Bronchial smooth muscle cell (primary cell): ENCODE data around the gene UNC45B. TPM values are rescaled to one million over a fixed set of nuclear protein-coding genes. Genes with fewer than 3 reads are reported as not detected.

ENCODE experiments used
- total RNA-seq: library from RNA; depleted of rRNA; stranded (reverse); fragments of >200 nt; gene quantifications from 2 replicates; pipeline ENCODE4 v1.2.1, GENCODE V29; 2014

Gene UNC45B
- under 0.01 TPM in 1 of 2 replicates, not detected in the other for total RNA-seq

GRCh38 chr17:35147375-35147905, at the start of gene UNC45B:
TSS of gene UNC45B (plus strand) at chr17:35147817. CDS start at chr17:35148264, 447 bp downstream.

GRCh38 chr17:35119370-35120165, 28.0 kb upstream of the UNC45B start, which contains the start of gene RAD51D:
TSS of gene RAD51D (minus strand) at chr17:35119860. CDS start at chr17:35119613, 247 bp downstream.

GRCh38 chr17:35121315-35121714, 26.3 kb upstream of the UNC45B start, which contains the start of gene FNDC8:
TSS of gene FNDC8 (plus strand) at chr17:35121615. CDS start at chr17:35121694, 79 bp downstream.

GRCh38 chr17:35141681-35142466, 5.7 kb upstream of the UNC45B start, which contains the start of gene NLE1:
TSS of gene NLE1 (minus strand) at chr17:35142303. CDS start at chr17:35142275, 28 bp downstream.

GRCh38 chr17:35194001-35194400, 46.4 kb downstream of the UNC45B start, which contains the start of gene SLC35G3:
TSS of gene SLC35G3 (minus strand) at chr17:35194393. CDS start at chr17:35194307, 86 bp downstream.

Other genes with a start within 250 kb of the UNC45B start
- gene CCT6B, start 186.4 kb upstream of the UNC45B start, total RNA-seq, result 1.5 and 4.1 TPM in 2 replicates
- gene ZNF830, start 186.3 kb upstream of the UNC45B start, total RNA-seq, result 15.3 and 19.8 TPM in 2 replicates
- gene LIG3, start 167.3 kb upstream of the UNC45B start, total RNA-seq, result 25.5 and 36.3 TPM in 2 replicates
- 8.2 and 10.2 TPM in 2 replicates for gene RFFL, start 84.1 kb upstream of the UNC45B start, total RNA-seq
- gene RAD51D, start 28.0 kb upstream of the UNC45B start, total RNA-seq, result 12.5 and 15.0 TPM in 2 replicates
- not detected in 2 replicates for gene FNDC8, start 26.2 kb upstream of the UNC45B start, total RNA-seq
- 17.8 and 20.5 TPM in 2 replicates for gene NLE1, start 5.5 kb upstream of the UNC45B start, total RNA-seq
- not detected in 2 replicates for gene SLC35G3, start 46.6 kb downstream of the UNC45B start, total RNA-seq
- 78.2 and 112 TPM in 2 replicates for gene SLFN5, start 95.3 kb downstream of the UNC45B start, total RNA-seq
- 35.1 and 51.2 TPM in 2 replicates for gene SLFN11, start 225.8 kb downstream of the UNC45B start, total RNA-seq